Endothelial cell of umbilical vein (primary cell): ENCODE measurements around the gene SP6. TPM values are rescaled to one million over a fixed set of nuclear protein-coding genes. Genes with fewer than 3 reads are reported as not detected.

Source experiments
- BruUV-seq: library from RNA; stranded (reverse); fragments of 400-500 nt; replicated peaks from 2 replicates; lab custom pipeline; 2021; lab: Mats Ljungman, UMichigan
- CTCF ChIA-PET: fragments of 300-600, 350-600 bp; sonication (Branson Sonifier 250); formaldehyde crosslinking; loops from one replicate; lab custom pipeline; 2021; ENCODE audit warnings: antibody characterized with exemption, inconsistent platforms; lab: Charles Lee
- POLR2A ChIA-PET: fragments of 300-600, 350-600 bp; sonication (Branson Sonifier 250); formaldehyde crosslinking; loops from one replicate; lab custom pipeline; 2021; ENCODE audit warnings: antibody characterized with exemption, inconsistent platforms; lab: Charles Lee
- DNase-seq: peaks from one replicate; pipeline ENCODE4 v3.0.0-alpha.2; 2011; ENCODE audit warnings: low read depth, low spot score
- FAIRE-seq: peaks from 2 replicates; lab custom pipeline; 2011; peaks lifted over from hg19 to GRCh38; lab: Jason Lieb, UNC
- H2AFZ ChIP-seq: 2 replicates; pipeline ENCODE4 v1.6.0; 2012; ENCODE audit warnings: low read depth, low read length, control low read depth, inconsistent platforms
- H3K27ac ChIP-seq: 2 replicates; pipeline ENCODE4 v1.5.1; 2011; ENCODE audit warnings: low read depth, mild to moderate bottlenecking, control low read depth, low read length, moderate library complexity; ENCODE audit not compliant: insufficient read depth
- H3K27me3 ChIP-seq, 2 experiments: 2 replicates each; pipeline versions ENCODE4 v1.6.0 to v1.6.1; 2011; ENCODE audit warnings: low read length in 2 of 2, mixed read lengths in 1 of 2; ENCODE audit not compliant: control insufficient read depth in 2 of 2, insufficient read depth in 2 of 2
- H3K36me3 ChIP-seq, 2 experiments: 2 replicates in 1 of 2; 3 replicates in 1 of 2; pipeline ENCODE4 v1.5.1; 2011; ENCODE audit warnings: low read length in 2 of 2, mild to moderate bottlenecking in 1 of 2, moderate library complexity in 1 of 2; ENCODE audit not compliant: control insufficient read depth in 2 of 2, insufficient read depth in 2 of 2; ENCODE audit errors: extremely low read depth in 1 of 2
- H3K4me1 ChIP-seq: 3 replicates; pipeline ENCODE4 v1.5.1; 2011; ENCODE audit warnings: mild to moderate bottlenecking, low read length; ENCODE audit not compliant: control insufficient read depth, insufficient read depth; ENCODE audit errors: extremely low read depth
- H3K4me2 ChIP-seq: 2 replicates; pipeline ENCODE4 v1.6.1; 2011; ENCODE audit warnings: low read length, control low read depth, mixed read lengths; ENCODE audit not compliant: insufficient read depth
- H3K4me3 ChIP-seq, 3 experiments: fragments of 200-600 bp in 1 of 3; sonication (generic), shearing (Covaris generic) in 1 of 3; replicated peaks in 1 of 3; 2 replicates each; pipeline ENCODE4 v1.5.1; 2011 to 2016; ENCODE audit warnings: control low read depth in 3 of 3, low read length in 3 of 3, mild to moderate bottlenecking in 2 of 3, inconsistent platforms in 1 of 3, low read depth in 1 of 3, moderate library complexity in 1 of 3; ENCODE audit not compliant: insufficient read depth in 1 of 3
- H3K79me2 ChIP-seq: 2 replicates; pipeline ENCODE4 v1.6.0; 2012; ENCODE audit warnings: low read length, inconsistent platforms; ENCODE audit not compliant: control insufficient read depth, insufficient read depth
- H3K9ac ChIP-seq: replicated peaks from 2 replicates; pipeline ENCODE3; 2011; ENCODE audit warnings: low read length, control low read depth; ENCODE audit not compliant: insufficient read depth; ENCODE audit errors: extremely low read depth
- H3K9me1 ChIP-seq: replicated peaks from 3 replicates; pipeline ENCODE4 v1.6.0; 2011; ENCODE audit warnings: mild to moderate bottlenecking, low read length; ENCODE audit not compliant: control insufficient read depth, insufficient read depth; ENCODE audit errors: extremely low read depth
- H3K9me3 ChIP-seq: replicated peaks from 2 replicates; pipeline ENCODE4 v1.5.1; 2012; ENCODE audit warnings: low read length, inconsistent platforms; ENCODE audit not compliant: control insufficient read depth, insufficient read depth
- H4K20me1 ChIP-seq: replicated peaks from 2 replicates; pipeline ENCODE3; 2011; ENCODE audit warnings: mild to moderate bottlenecking, low read length; ENCODE audit not compliant: control insufficient read depth, insufficient read depth; ENCODE audit errors: extremely low read depth
- CTCF ChIP-seq, 2 donors: IDR thresholded peaks; 1 replicate in 1 of 2; 2 replicates in 1 of 2; pipeline ENCODE4 v1.5.1; 2011; ENCODE audit warnings: low read length in 2 of 2, mild to moderate bottlenecking in 2 of 2, moderate library complexity in 2 of 2, control low read depth in 1 of 2, inconsistent platforms in 1 of 2, low read depth in 1 of 2; ENCODE audit not compliant: insufficient read depth in 1 of 2; ENCODE audit errors: extremely low read depth in 1 of 2
- EZH2 ChIP-seq: IDR thresholded peaks from 2 replicates; pipeline ENCODE4 v1.6.1; 2012; ENCODE audit warnings: borderline replicate concordance, low read depth, mild to moderate bottlenecking, moderate library complexity, low read length, inconsistent platforms; ENCODE audit not compliant: severe bottlenecking
- FOS ChIP-seq: IDR thresholded peaks from 2 replicates; pipeline ENCODE4 v1.6.1; 2011; ENCODE audit warnings: mild to moderate bottlenecking, low read length, moderate library complexity, borderline replicate concordance; ENCODE audit not compliant: insufficient read depth
- GATA2 ChIP-seq: IDR thresholded peaks from 2 replicates; pipeline ENCODE4 v1.7.0; 2011; ENCODE audit warnings: low read depth, mild to moderate bottlenecking, moderate library complexity, mixed read lengths, low read length; ENCODE audit not compliant: insufficient read length, insufficient read depth
- JUN ChIP-seq: IDR thresholded peaks from 2 replicates; pipeline ENCODE4 v1.6.1; 2011; ENCODE audit warnings: borderline replicate concordance, low read depth; ENCODE audit not compliant: insufficient read length, insufficient read depth
- MAX ChIP-seq: IDR thresholded peaks from 2 replicates; pipeline ENCODE4 v1.6.1; 2011; ENCODE audit not compliant: insufficient read depth, insufficient read length
- MYC ChIP-seq: IDR thresholded peaks from one replicate; pipeline ENCODE4 v1.6.1; 2011; ENCODE audit warnings: mild to moderate bottlenecking, low read depth, low read length
- POLR2A ChIP-seq: IDR thresholded peaks from 2 replicates; pipeline ENCODE4 v1.6.1; 2012; ENCODE audit warnings: low read depth, mild to moderate bottlenecking, control low read depth, low read length
- POLR2AphosphoS5 ChIP-seq: IDR thresholded peaks from 2 replicates; pipeline ENCODE4 v1.6.1; 2012; ENCODE audit warnings: low read depth, mild to moderate bottlenecking, control low read depth, low read length, moderate library complexity; ENCODE audit not compliant: insufficient read depth
- dilution Hi-C: fragments of 300-500 bp; cut with MboI; formaldehyde crosslinking; loops from one replicate; pipeline ENCODE4 v1.15.0; 2019; ENCODE audit warnings: low sequenced_read_pairs; ENCODE audit not compliant: extremely low pct_ligation_motif_present
- intact Hi-C: fragments of 100-400 bp; cut with micrococcal nuclease; formaldehyde crosslinking; loops from one replicate; pipeline ENCODE4 v1.10.0; 2022
- polyA plus RNA-seq, 4 experiments: library from polyadenylated mRNA; depleted of rRNA in 3 of 4; stranded (reverse) in 3 of 4; unstranded in 1 of 4; fragments of >200 nt; gene quantifications; 2 replicates each; pipeline versions ENCODE4 v1.2.1 to v1.2.3, GENCODE V29; 2011 to 2012; ENCODE audit warnings: missing spikeins in 1 of 4
- total RNA-seq: library from RNA; stranded (reverse); gene quantifications from 2 replicates; pipeline ENCODE4 v1.2.3, GENCODE V29; 2021

Gene SP6
- total and polyA plus RNA-seq, 2 donors (not counting 3 experiments of a cell fraction or from before 2014, with no cell fraction given): 0.11 to 1.3 TPM

- no peaks in the 10 kb centered on the region for H3K79me2 ChIP-seq
- TF ChIP-seq FOS (no peak), MAX (no peak), POLR2AphosphoS5 (no peak), CTCF (IDR thresholded peaks at IDR 0.05; ENCODE audit: extremely low read depth in 1 of 2, insufficient read depth in 1 of 2, low read depth in 1 of 2, low read length in 2 of 2) (no peak), MYC (no peak), POLR2A (no peak), GATA2 (no peak), EZH2 (no peak), JUN (no peak)
- FAIRE-seq (no peak), DNase-seq (no peak)
- intact Hi-C loops: no loop called here
- no peaks in the 10 kb centered on the region for H3K9me3 ChIP-seq
- peak overlapping the region; percentile 71 for H2AFZ ChIP-seq
- no peak overlapping the region for H3K4me2 ChIP-seq
- no peaks in the 10 kb centered on the region for H4K20me1 ChIP-seq
- CTCF ChIA-PET: interaction anchor here (0.9 to 4.6 kb wide), 8 partner anchors 12 to 42 kb away, joined by 3 to 35 read pairs (median 4); partner anchors contain the start of genes SCRN2, SP2 and SP6
- dilution Hi-C loops: no loop called here
- no peak overlapping the region for H3K27ac ChIP-seq
- no peak overlapping the region for H3K9ac ChIP-seq
- POLR2A ChIA-PET: no interaction called here
- BruUV-seq: no TSS peak
- no peaks in the 10 kb centered on the region for H3K36me3 ChIP-seq
- peaks cover 3 to 6% of the 10 kb centered on the region in 2 experiments for H3K27me3 ChIP-seq
- peaks cover 7% of the 10 kb centered on the region for H3K4me1 ChIP-seq
- no peaks in the 10 kb centered on the region for H3K9me1 ChIP-seq
- H3K4me3 ChIP-seq: no peak overlapping the region
These were observed 32.0 kb upstream of the SP6 start for GRCh38 chr17:47882695-47883588.
